ENCODE measurements around the gene HSPA4.
A peak's percentile ranks its signal among the peaks of the same experiment; 100 is the strongest.
"Not testable (repeated sequence)": the region's sequence is repeated elsewhere in the genome, so short reads cannot be mapped to it uniquely, and the experiment has no call there.

HSPA4 gene

GRCh38 chr5:133051061-133051541, 712 bp upstream of the HSPA4 start:
- no peak for DNase-seq

GRCh38 chr5:133052317-133053175, 733 bp downstream of the HSPA4 start:
- peak; percentile 44 for DNase-seq

- no peak for DNase-seq
These were observed 1.6 kb downstream of the HSPA4 start for GRCh38 chr5:133053448-133053847.

GRCh38 chr5:133054697-133055471, 3.1 kb downstream of the HSPA4 start:
- no peak for DNase-seq

GRCh38 chr5:133056891-133057290, 5.1 kb downstream of the HSPA4 start:
- DNase-seq = no peak

GRCh38 chr5:133059621-133060020, 7.8 kb downstream of the HSPA4 start:
- no peak for DNase-seq

- no peak for DNase-seq
These were observed 10.5 kb downstream of the HSPA4 start for GRCh38 chr5:133062276-133062675.

- DNase-seq = no peak
These were observed 12.2 kb downstream of the HSPA4 start for GRCh38 chr5:133063965-133064364.

GRCh38 chr5:133065471-133065870, 13.7 kb downstream of the HSPA4 start:
- no peak for DNase-seq

GRCh38 chr5:133066045-133066444, 14.2 kb downstream of the HSPA4 start:
- no peak for DNase-seq

GRCh38 chr5:133072021-133072420, 20.2 kb downstream of the HSPA4 start:
- DNase-seq = no peak

GRCh38 chr5:133075572-133076536, 24.0 kb downstream of the HSPA4 start:
- no peak for DNase-seq

- no peak for DNase-seq
These were observed 27.2 kb downstream of the HSPA4 start for GRCh38 chr5:133079048-133079447.

- DNase-seq = no peak
These were observed 29.2 kb downstream of the HSPA4 start for GRCh38 chr5:133081036-133081435.

- no peak for DNase-seq
These were observed 29.9 kb downstream of the HSPA4 start for GRCh38 chr5:133081703-133082102.

- DNase-seq = no peak
These were observed 30.3 kb downstream of the HSPA4 start for GRCh38 chr5:133082128-133082527.

GRCh38 chr5:133083901-133084300, 32.1 kb downstream of the HSPA4 start:
- DNase-seq = no peak

- not testable (repeated sequence) for DNase-seq
These were observed 33.4 kb downstream of the HSPA4 start for GRCh38 chr5:133085171-133085570.

GRCh38 chr5:133086366-133086875, 34.6 kb downstream of the HSPA4 start:
- DNase-seq = no peak

- no peak for DNase-seq
These were observed 36.3 kb downstream of the HSPA4 start for GRCh38 chr5:133088064-133088463.

- no peak for DNase-seq
These were observed 39.2 kb downstream of the HSPA4 start for GRCh38 chr5:133091034-133091433.

- no peak for DNase-seq
These were observed 54.5 kb downstream of the HSPA4 start for GRCh38 chr5:133106343-133106742.
